ENCODE results near the gene FAM170B.

DNA sequence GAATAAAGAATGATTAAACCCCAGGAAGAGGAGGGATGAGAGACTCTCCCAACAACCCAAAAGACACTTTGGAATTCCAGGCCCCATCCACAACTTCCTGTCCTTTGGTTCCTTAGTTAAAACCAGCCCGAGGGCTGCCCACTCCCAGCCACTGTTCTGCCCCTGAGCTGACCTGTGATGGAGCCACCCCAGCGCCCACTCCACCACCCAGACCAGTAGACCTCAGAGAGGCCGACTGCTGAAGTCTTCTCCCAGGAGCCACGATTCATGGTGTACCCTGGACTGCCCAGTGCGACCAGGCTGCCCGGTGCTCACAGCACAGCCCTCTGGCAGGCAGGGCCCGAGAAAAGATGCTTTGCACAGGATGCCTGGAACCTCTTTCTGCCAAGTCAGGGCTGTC, 25.2 kb downstream of the FAM170B start:
- TF ChIP-seq EZH2 (IDR thresholded peaks at IDR 0.05; ENCODE audit: borderline replicate concordance, low read depth, low read length, severe bottlenecking) = no peak
- no peak for TF ChIP-seq POLR2A (IDR thresholded peaks at IDR 0.05; ENCODE audit: low read depth, low read length)
- TF ChIP-seq, protein P1, sequence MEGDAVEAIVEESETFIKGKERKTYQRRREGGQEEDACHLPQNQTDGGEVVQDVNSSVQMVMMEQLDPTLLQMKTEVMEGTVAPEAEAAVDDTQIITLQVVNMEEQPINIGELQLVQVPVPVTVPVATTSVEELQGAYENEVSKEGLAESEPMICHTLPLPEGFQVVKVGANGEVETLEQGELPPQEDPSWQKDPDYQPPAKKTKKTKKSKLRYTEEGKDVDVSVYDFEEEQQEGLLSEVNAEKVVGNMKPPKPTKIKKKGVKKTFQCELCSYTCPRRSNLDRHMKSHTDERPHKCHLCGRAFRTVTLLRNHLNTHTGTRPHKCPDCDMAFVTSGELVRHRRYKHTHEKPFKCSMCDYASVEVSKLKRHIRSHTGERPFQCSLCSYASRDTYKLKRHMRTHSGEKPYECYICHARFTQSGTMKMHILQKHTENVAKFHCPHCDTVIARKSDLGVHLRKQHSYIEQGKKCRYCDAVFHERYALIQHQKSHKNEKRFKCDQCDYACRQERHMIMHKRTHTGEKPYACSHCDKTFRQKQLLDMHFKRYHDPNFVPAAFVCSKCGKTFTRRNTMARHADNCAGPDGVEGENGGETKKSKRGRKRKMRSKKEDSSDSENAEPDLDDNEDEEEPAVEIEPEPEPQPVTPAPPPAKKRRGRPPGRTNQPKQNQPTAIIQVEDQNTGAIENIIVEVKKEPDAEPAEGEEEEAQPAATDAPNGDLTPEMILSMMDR (IDR thresholded peaks at IDR 0.05; ENCODE audit: extremely low read depth in 1 of 2, insufficient read depth in 1 of 2, low read depth in 1 of 2, low read length in 2 of 2) = no peak

All from endothelial cell of umbilical vein (primary cell).